ENCODE measurements around the gene CCT3. TPM values are rescaled to one million over a fixed set of nuclear protein-coding genes. Genes with fewer than 3 reads are reported as not detected.

The CCT3 gene
- total and polyA plus RNA-seq, 12 donors, result 76.2 to 212 (median 127) TPM

- Histone ChIP-seq H3K4me3 (no peak overlapping the region), H3K4me1 (peaks cover 0 to 40% (median 24%) of the 10 kb centered on the region in 9 donors), H3K9me3 (no peaks in the 10 kb centered on the region), H3K27me3 (no peaks in the 10 kb centered on the region), H3K27ac (no peak overlapping the region), H3K36me3 (peaks cover 0 to 26% (median 5%) of the 10 kb centered on the region in 9 donors)
- no peak for TF ChIP-seq CTCF (IDR thresholded peaks at IDR 0.05)
- intact Hi-C loops (cut with DNase I), result no loop called here
- WGBS, 2 donors, result 90 to 94% methylated on average over 21 of the region's 21 CpGs
- ATAC-seq (no peak), DNase-seq (no peak)
Observed at GRCh38 chr1:156285437-156285836, 52.7 kb downstream of the CCT3 start.

- peaks cover 0 to 32% (median 5%) of the 10 kb centered on the region in 9 donors for H3K36me3 ChIP-seq
- no peak overlapping the region for H3K4me3 ChIP-seq
- no peak for DNase-seq
- WGBS, 2 donors, result 79 to 84% methylated on average over 4 of the region's 4 CpGs
- H3K4me1 ChIP-seq, result peaks cover 0 to 46% (median 28%) of the 10 kb centered on the region in 9 donors
- TF ChIP-seq CTCF (IDR thresholded peaks at IDR 0.05), result no peak
- peak overlapping the region in 1 of 10 donors; percentile 36 for H3K27ac ChIP-seq
- no peaks in the 10 kb centered on the region for H3K9me3 ChIP-seq
- no peak for ATAC-seq
- H3K27me3 ChIP-seq, result no peaks in the 10 kb centered on the region
- intact Hi-C loops (cut with DNase I), result no loop called here
Observed at GRCh38 chr1:156284757-156285156, 53.3 kb downstream of the CCT3 start.

GRCh38 chr1:156284112-156284511, 54.0 kb downstream of the CCT3 start, which contains the start of gene TMEM79:
TSS of gene TMEM79 (plus strand) at chr1:156284325. CDS start at chr1:156285227, 902 bp downstream.
- H3K27ac ChIP-seq, result peak within 1 kb of the TSS in 9 of 10 donors; percentile 82 to 98 (median 92)
- no peaks in the 10 kb centered on the region for H3K27me3 ChIP-seq
- peaks cover 0 to 32% (median 4%) of the 10 kb centered on the region in 9 donors for H3K36me3 ChIP-seq
- DNase-seq, result no peak
- ATAC-seq, result no peak
- intact Hi-C loops (cut with DNase I), result no loop called here
- peaks cover 0 to 52% (median 28%) of the 10 kb centered on the region in 9 donors for H3K4me1 ChIP-seq
- TF ChIP-seq CTCF (IDR thresholded peaks at IDR 0.05), result no peak
- peak within 1 kb of the TSS; percentile 72 to 97 (median 88) for H3K4me3 ChIP-seq
- H3K9me3 ChIP-seq, result no peaks in the 10 kb centered on the region
- 90 to 94% methylated on average over 7 of the region's 7 CpGs for WGBS, 2 donors

GRCh38 chr1:156283521-156283920, 54.6 kb downstream of the CCT3 start:
- H3K27me3 ChIP-seq, result no peaks in the 10 kb centered on the region
- peak overlapping the region in 6 of 10 donors; percentile 85 to 98 (median 92) for H3K27ac ChIP-seq
- no peak for ATAC-seq
- 85 to 91% methylated on average over 1 of the region's 1 CpG for WGBS, 2 donors
- DNase-seq, result no peak
- H3K9me3 ChIP-seq, result no peaks in the 10 kb centered on the region
- H3K4me3 ChIP-seq, result peak overlapping the region; percentile 72 to 97 (median 88)
- intact Hi-C loops (cut with DNase I), result no loop called here
- H3K36me3 ChIP-seq, result peaks cover 0 to 32% (median 2%) of the 10 kb centered on the region in 9 donors
- H3K4me1 ChIP-seq, result peaks cover 0 to 56% (median 28%) of the 10 kb centered on the region in 9 donors
- TF ChIP-seq CTCF (IDR thresholded peaks at IDR 0.05), result no peak
